HG02973 (cell line): ENCODE data around the gene HTRA3.

ENCODE experiments used
- ATAC-seq: cut with Tn5 transposase; IDR thresholded peaks from one replicate; pipeline ENCODE4 v1.9.1; 2021; ENCODE audit warnings: moderate library complexity; ENCODE audit not compliant: unreplicated experiment

HTRA3 gene

DNA sequence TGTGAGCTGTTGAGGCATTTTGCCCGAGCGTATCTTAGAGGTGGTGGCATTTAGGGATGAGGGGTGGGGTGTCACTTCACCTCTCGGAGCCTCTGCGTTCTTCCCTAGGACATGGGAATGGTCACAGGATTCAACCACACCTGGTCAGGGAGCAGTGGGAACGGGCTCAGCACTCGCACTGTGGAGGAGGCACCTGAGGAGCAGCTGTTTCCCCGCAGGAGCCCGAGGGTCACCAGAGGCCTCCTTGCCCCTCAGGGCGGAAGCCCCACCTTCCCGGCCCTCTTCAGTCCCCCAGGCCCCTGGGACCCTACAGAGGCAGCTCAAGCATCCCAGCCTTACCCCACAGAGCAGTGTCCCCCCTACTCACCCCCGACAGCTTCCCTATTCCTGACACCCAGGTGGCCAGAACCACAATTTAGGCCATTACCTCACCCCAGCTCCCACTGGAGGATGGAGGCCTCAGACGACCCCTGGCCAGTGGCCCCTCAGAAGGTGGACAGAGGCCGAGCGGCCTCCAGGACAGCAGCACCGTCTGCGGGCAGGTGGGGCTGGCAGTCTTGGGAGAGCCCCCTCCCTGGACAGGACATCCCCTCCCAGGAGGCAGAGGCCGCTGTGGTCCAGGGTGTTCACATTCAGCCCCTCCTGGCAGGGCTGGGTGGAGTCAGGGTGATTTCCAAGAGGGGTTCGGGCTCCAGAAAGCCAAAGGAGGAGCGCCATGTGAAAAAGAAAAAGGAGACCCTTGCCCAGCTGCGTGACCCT, 4.2 kb upstream of the HTRA3 start:
- ATAC-seq: no peak

DNA sequence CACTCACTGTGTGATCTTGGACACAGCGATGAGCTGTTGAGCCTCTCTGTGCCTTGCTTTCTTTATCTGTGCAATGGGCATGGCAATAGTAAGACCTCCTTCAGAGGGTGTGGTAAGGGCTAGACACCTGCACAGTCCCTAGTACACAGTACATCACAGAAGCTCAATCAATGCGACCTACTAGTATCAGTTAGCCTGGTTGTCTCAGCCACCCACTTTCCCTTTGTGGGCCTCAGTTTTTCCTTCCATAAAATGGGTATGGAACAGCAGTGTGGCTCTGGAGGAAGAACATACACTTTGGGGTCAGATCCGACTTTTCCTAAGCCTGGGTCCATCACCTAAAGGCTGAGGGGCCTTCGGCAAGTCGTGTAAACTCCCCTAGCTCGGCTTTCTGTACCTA, 3.5 kb upstream of the HTRA3 start:
- no peak for ATAC-seq

GRCh38 chr4:8266508-8266907, 3.0 kb upstream of the HTRA3 start:
- no peak for ATAC-seq

- ATAC-seq: peak; percentile 71
Observed at GRCh38 chr4:8267077-8267476, 2.5 kb upstream of the HTRA3 start.

GRCh38 chr4:8268211-8268610, 1.3 kb upstream of the HTRA3 start:
- ATAC-seq: no peak

- ATAC-seq: no peak
Observed at GRCh38 chr4:8268901-8269534, 536 bp upstream of the HTRA3 start.

DNA sequence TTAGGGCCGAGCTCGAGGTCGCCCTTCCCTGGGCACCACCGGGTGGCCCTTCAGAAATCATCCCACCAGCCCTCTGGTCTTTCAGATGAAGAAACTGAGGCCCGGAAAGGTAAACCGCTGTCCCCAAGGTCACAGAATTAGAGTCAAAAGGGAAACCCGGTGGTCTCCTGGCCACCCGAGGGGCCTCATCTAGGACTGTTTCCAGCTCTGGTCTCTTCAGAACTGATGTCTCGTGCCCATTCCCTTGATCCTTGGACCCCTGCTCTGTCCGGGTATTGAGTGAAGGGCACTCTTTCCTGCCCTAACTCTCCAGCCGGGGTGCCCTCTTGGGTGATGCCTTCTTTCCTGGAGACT, 841 bp downstream of the HTRA3 start:
- ATAC-seq: no peak

DNA sequence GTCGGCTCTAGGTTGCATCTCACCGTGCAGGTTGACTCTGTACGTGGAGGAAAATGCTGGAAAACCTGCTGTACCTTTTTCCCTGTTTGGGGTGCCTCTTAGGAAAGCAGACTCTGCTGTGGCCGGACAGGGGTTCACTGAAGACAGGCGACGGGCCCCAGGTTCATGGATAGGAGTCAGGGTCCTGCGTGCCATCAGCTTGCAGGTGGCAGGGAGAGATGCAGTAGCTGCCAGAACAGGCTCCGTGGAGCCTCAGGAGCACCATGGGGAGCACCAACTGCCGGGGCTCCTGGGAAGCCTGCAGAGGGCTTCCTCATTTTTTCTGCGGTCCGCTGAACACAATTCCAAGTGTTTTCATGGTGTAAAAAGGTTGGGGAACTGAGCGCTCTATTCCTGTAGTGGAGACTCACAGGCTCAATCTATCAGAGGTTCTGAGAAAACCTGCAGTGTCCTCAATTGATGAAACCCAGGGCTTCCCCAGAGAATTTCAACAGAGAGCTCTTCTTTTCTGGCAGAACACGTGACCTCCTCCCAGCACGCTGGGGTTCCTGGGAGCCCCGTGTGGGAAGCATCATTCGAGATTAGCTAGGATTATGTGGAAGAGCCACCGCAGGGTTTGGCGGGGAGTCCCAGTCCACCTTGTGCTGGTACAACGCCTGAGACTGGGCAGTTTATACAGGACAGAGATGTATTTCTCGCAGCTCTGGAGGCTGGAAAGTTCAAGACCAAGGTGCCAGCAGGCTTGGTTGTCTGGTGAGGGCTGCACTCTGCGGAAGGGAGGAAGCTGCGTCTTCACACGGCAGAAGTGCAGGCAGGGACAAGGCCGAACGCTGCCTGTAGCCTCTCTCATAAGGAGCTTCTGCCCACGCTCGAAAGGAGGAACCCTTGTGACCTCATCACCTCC, 1.6 kb downstream of the HTRA3 start:
- no peak for ATAC-seq

DNA sequence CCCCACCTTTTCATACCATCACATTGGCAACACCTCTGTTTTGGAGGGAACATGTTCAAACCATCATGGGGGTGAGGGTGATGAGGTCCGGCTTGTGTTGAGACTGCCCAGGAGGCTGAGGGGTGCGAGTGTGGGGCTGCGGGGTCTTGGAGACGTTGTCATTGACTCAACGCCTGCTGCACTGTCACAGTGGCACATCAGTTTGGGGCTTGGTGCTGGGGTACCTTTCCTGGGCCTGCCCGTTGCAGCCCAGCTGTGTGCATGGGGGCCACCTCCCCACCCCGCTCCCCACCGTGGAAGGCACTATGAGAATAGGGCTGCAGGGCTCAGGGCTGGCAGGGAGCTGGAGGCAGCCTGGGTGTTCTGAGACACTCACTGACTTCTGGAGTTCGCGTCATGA, 2.3 kb downstream of the HTRA3 start:
- no peak for ATAC-seq

- no peak for ATAC-seq
Observed at GRCh38 chr4:8272472-8273428, 3.2 kb downstream of the HTRA3 start.

GRCh38 chr4:8273450-8273849, 3.9 kb downstream of the HTRA3 start:
- ATAC-seq: no peak

DNA sequence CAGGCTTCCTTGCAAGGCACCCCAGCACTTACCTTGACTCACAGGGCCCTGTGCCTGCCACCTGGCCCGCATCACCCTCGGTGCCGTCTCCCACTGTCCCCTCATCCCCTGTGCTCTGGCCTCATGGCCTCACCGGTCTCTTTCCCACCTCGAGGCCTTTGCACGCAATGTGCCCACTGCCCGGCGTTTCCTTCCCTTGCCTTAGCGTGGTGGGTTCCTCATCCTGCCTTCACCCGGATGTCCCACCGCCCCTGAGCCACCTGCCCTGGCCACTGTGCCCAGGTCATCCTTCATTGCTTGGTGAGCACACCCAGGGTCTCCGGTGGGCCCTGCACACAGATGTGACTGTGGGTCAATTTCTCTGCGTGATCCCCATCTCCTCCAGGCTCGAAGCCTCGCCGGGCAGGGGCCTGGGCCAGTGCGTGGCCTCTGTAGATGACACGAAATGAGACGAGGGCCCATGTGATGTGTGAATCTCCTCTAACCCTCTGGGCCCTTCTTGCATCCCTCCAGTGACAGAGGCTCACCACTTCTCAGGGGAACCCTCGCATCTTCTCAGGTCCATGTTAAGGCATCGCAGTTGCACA, 4.6 kb downstream of the HTRA3 start:
- ATAC-seq: no peak

DNA sequence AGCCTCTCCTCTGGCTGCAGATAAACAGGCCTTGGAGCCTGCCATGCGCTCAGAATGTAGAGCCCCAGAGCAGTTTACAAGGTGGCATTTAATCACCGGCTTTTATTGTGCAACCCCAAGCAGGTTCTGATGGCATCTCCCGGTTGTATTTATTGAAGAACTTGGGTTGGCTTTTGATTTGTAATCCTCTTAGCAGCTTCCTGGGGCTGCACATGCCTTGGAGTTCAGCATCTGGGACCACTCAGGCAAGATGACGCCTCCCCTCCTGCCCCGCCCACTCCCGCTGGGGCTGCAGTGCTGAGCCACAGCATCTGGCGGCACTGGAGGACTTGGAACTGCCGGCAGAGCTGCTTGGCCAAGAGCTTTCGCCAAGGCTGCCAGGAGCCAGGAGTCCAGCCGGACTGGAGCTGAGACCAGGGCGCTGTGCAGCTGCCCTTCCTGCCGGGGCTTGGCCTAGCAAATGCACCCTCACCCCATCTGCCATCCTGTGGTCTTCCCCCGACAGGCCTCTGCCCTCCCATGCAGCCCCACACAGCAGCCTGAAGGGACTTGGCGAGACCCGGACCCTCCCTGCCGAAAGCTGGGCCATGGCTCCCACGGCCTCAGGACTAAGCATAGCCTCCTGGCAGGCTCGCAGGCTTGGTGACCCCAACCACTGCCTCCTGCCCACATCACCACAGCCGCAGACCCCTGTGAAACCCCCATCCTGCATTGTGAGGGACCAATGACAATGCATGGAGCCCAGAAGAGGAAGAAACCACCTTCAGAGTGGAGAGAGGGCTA, 5.4 kb downstream of the HTRA3 start:
- no peak for ATAC-seq

- ATAC-seq: no peak
Observed at GRCh38 chr4:8275548-8275910, 6.0 kb downstream of the HTRA3 start.

- ATAC-seq: no peak
Observed at GRCh38 chr4:8276358-8277240, 7.0 kb downstream of the HTRA3 start.

GRCh38 chr4:8277356-8278008, 7.9 kb downstream of the HTRA3 start:
- ATAC-seq: no peak

DNA sequence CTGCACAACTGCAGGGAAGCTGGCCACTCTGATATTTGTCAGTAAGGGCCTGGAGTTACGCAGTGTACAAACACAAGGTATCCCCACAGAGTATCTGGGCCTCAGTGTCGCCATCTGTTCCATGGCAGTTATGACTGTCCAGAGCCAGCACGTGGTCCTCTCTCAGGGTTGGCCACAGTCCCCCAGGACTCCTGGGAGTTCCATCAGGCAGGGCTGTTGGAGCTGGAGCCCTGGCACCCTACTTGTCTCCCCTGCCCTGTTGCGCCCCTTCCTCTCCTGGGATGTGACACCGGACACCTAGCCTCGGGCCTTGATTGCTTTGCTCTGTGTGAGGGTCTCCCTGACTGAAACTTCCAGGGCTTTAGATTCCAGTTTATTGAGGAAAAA, 8.4 kb downstream of the HTRA3 start:
- no peak for ATAC-seq
